OCI-LY7 (cell line): ENCODE measurements around the gene PSMD2. TPM values are rescaled to one million over a fixed set of nuclear protein-coding genes. Genes with fewer than 3 reads are reported as not detected.

Experiments
- BruUV-seq: library from RNA; stranded (reverse); fragments of 400-500 nt; replicated peaks from 2 replicates; lab custom pipeline; 2021; lab: Mats Ljungman, UMichigan
- CTCF ChIA-PET: fragments of 300-600 bp; sonication (Branson Sonifier 250); formaldehyde crosslinking; loops from one replicate; lab custom pipeline; 2022; ENCODE audit warnings: antibody characterized with exemption; ENCODE audit not compliant: unreplicated experiment; lab: Charles Lee
- POLR2A ChIA-PET: fragments of 300-600 bp; sonication (Branson Sonifier 250); formaldehyde crosslinking; loops from one replicate; lab custom pipeline; 2022; ENCODE audit warnings: antibody characterized with exemption; lab: Charles Lee
- DNase-seq: peaks from one replicate; pipeline ENCODE4 v3.0.0-alpha.2; 2015; ENCODE audit warnings: low spot score
- H2AFZ ChIP-seq: fragments of 200-600 bp; sonication (generic), shearing (Covaris generic); 2 replicates; pipeline ENCODE4 v1.6.1; 2014; ENCODE audit warnings: mild to moderate bottlenecking, antibody characterized with exemption, low read length, moderate library complexity
- H3K27ac ChIP-seq: fragments of 200-600 bp; sonication (generic); 2 replicates; pipeline ENCODE4 v1.5.1; 2014; ENCODE audit warnings: mixed run types, low read depth, mild to moderate bottlenecking, moderate library complexity, low read length, inconsistent platforms; ENCODE audit not compliant: poor library complexity, severe bottlenecking
- H3K36me3 ChIP-seq: fragments of 200-600 bp; sonication (generic); 2 replicates; pipeline ENCODE4 v1.6.1; 2014; ENCODE audit warnings: mild to moderate bottlenecking, antibody characterized with exemption, low read length, moderate library complexity, mixed read lengths; ENCODE audit not compliant: insufficient read depth
- H3K4me1 ChIP-seq: fragments of 200-600 bp; sonication (generic); 2 replicates; pipeline ENCODE4 v1.5.1; 2014; ENCODE audit warnings: mild to moderate bottlenecking, low read length; ENCODE audit not compliant: insufficient read depth, poor library complexity, severe bottlenecking
- H3K4me2 ChIP-seq: fragments of 200-600 bp; sonication (generic); 2 replicates; pipeline ENCODE4 v1.6.1; 2014; ENCODE audit warnings: mild to moderate bottlenecking, low read length
- H3K4me3 ChIP-seq: fragments of 200-600 bp; sonication (generic); 2 replicates; pipeline ENCODE4 v1.5.1; 2014; ENCODE audit warnings: mild to moderate bottlenecking, low read depth, low read length; ENCODE audit not compliant: poor library complexity, severe bottlenecking
- H3K79me2 ChIP-seq: fragments of 200-600 bp; sonication (generic); 2 replicates; pipeline ENCODE4 v1.6.1; 2016; ENCODE audit warnings: low read depth, mild to moderate bottlenecking, low read length, moderate library complexity, mixed read lengths; ENCODE audit not compliant: insufficient read depth
- H3K9me2 ChIP-seq: fragments of 200-600 bp; sonication (generic); 2 replicates; pipeline ENCODE4 v1.6.1; 2016; ENCODE audit warnings: mild to moderate bottlenecking, low read length, mixed read lengths; ENCODE audit not compliant: insufficient read depth
- H3K9me3 ChIP-seq: fragments of 200-600 bp; sonication (generic); 2 replicates; pipeline ENCODE4 v1.6.1; 2014; ENCODE audit warnings: mild to moderate bottlenecking, mixed run types, low read length, mixed read lengths
- H4K20me1 ChIP-seq: fragments of 200-600 bp; sonication (generic); 2 replicates; pipeline ENCODE4 v1.6.1; 2014; ENCODE audit warnings: mild to moderate bottlenecking, antibody characterized with exemption, low read length, moderate library complexity, mixed read lengths; ENCODE audit not compliant: insufficient read depth
- CTCF ChIP-seq: fragments of 200-600 bp; sonication (generic); conservative IDR thresholded peaks from 2 replicates; pipeline ENCODE4 v1.5.1; 2014; ENCODE audit warnings: mild to moderate bottlenecking, antibody characterized with exemption, low read length, moderate library complexity, mixed read lengths
- EZH2phosphoT487 ChIP-seq: fragments of 200-600 bp; sonication (generic); IDR thresholded peaks from 2 replicates; pipeline ENCODE4 v1.6.1; 2018; ENCODE audit warnings: low read depth, borderline replicate concordance, mild to moderate bottlenecking, mixed run types, antibody characterized with exemption, low read length, moderate library complexity, mixed read lengths
- intact Hi-C: fragments of 100-400 bp; cut with micrococcal nuclease; formaldehyde crosslinking; loops from one replicate; pipeline ENCODE4 v1.10.0; 2022; ENCODE audit not compliant: unreplicated experiment
- total RNA-seq, 2 experiments: library from RNA; depleted of rRNA in 1 of 2; stranded (reverse); fragments of >200 nt in 1 of 2; shearing (Covaris generic) in 1 of 2; gene quantifications; 2 replicates each; pipeline ENCODE4 v1.2.3, GENCODE V29; 2014 to 2022

PSMD2 gene
- total RNA-seq, 2 experiments from 2014 or later = 158 to 219 TPM

GRCh38 chr3:184299488-184300377 is 692 bp downstream of the PSMD2 start:
- Histone ChIP-seq H3K4me1 (peaks cover 12% of the 10 kb centered on the region), H3K36me3 (peaks cover 52% of the 10 kb centered on the region), H3K27ac (peak overlapping the region; percentile 19), H4K20me1 (peaks cover 12% of the 10 kb centered on the region; the same call in 1 of the 2 replicates), H3K4me3 (peak overlapping the region; percentile 96), H3K9me3 (no peaks in the 10 kb centered on the region), H3K79me2 (peaks cover 18% of the 10 kb centered on the region), H2AFZ (no peak overlapping the region), H3K9me2 (no peaks in the 10 kb centered on the region), H3K4me2 (peak overlapping the region; percentile 87)
- intact Hi-C loops = loop anchor here (1.0 to 5.0 kb wide), 5 partner anchors 15 to 162 kb away; partner anchors contain the start of genes AP2M1, EEF1AKMT4, EIF2B5 and EIF4G1
- no peak for DNase-seq
- BruUV-seq = no TSS peak
- CTCF ChIA-PET = no interaction called here
- TF ChIP-seq CTCF (no peak), EZH2phosphoT487 (no peak)
- POLR2A ChIA-PET = interaction anchor here (0.9 to 1.4 kb wide), 2 partner anchors 52 to 114 kb away, joined by 3 read pairs; partner anchors contain the start of gene ABCF3

- H3K27ac ChIP-seq = no peak overlapping the region
- H3K36me3 ChIP-seq = peaks cover 58% of the 10 kb centered on the region
- no peak overlapping the region for H2AFZ ChIP-seq
- peaks cover 12% of the 10 kb centered on the region; the same call in 1 of the 2 replicates for H4K20me1 ChIP-seq
- ChIA-PET POLR2A (interaction anchor here (1.4 kb wide), 1 partner anchor 115 kb away, joined by 3 read pairs; the partner anchor contains the start of gene ABCF3), CTCF (no interaction called here)
- no peak for TF ChIP-seq EZH2phosphoT487
- TF ChIP-seq CTCF = no peak
- H3K4me1 ChIP-seq = peaks cover 12% of the 10 kb centered on the region
- H3K9me2 ChIP-seq = no peaks in the 10 kb centered on the region
- H3K4me2 ChIP-seq = peak overlapping the region; percentile 87
- no peaks in the 10 kb centered on the region for H3K9me3 ChIP-seq
- no peak for DNase-seq
- BruUV-seq = no TSS peak
- peak overlapping the region; percentile 96 for H3K4me3 ChIP-seq
- intact Hi-C loops = no loop called here
- H3K79me2 ChIP-seq = peaks cover 18% of the 10 kb centered on the region
These were observed 1.3 kb downstream of the PSMD2 start for GRCh38 chr3:184300378-184300720.
